GM12878 (cell line): ENCODE data around the gene CCP110. TPM values are rescaled to one million over a fixed set of nuclear protein-coding genes. Genes with fewer than 3 reads are reported as not detected.

Experiments
- ATAC-seq: fragments of 200-7000 bp; cut with Tn5 transposase; 3 replicates; pipeline ENCODE4 v1.9.1; 2020; ENCODE audit warnings: mild to moderate bottlenecking, moderate library complexity
- BruUV-seq: library from RNA; stranded (reverse); fragments of 400-500 nt; replicated peaks from 2 replicates; lab custom pipeline; 2021; lab: Mats Ljungman, UMichigan
- CTCF ChIA-PET: fragments of 300-600 bp; sonication (Branson Sonifier 250); formaldehyde crosslinking; extraction: SDS; loops from one replicate; lab custom pipeline; 2021; ENCODE audit warnings: inconsistent platforms; lab: Yijun Ruan, JAX
- POLR2A ChIA-PET: fragments of 350-600 bp; formaldehyde crosslinking; extraction: SDS; loops from one replicate; lab custom pipeline; 2021; ENCODE audit warnings: inconsistent platforms; lab: Charles Lee
- RAD21 ChIA-PET: fragments of 300-600 bp; sonication (Branson Sonifier 250); formaldehyde crosslinking; loops from one replicate; lab custom pipeline; 2023; ENCODE audit warnings: antibody characterized with exemption; ENCODE audit not compliant: unreplicated experiment; lab: Charles Lee
- SMC1A ChIA-PET: fragments of 300-600 bp; sonication (Branson Sonifier 250); formaldehyde crosslinking; loops from one replicate; lab custom pipeline; 2023; ENCODE audit not compliant: unreplicated experiment, uncharacterized antibody; lab: Charles Lee
- DNase-seq: peaks from one replicate; pipeline ENCODE4 v3.0.0-alpha.2; 2011; ENCODE audit warnings: low read depth, low spot score
- FAIRE-seq: peaks from 3 replicates; lab custom pipeline; 2011; peaks lifted over from hg19 to GRCh38; lab: Jason Lieb, UNC
- H2AFZ ChIP-seq: 2 replicates; pipeline ENCODE4 v1.6.0; 2011; ENCODE audit warnings: low read depth, low read length, control low read depth; ENCODE audit not compliant: control insufficient read depth
- H3K27ac ChIP-seq: 2 replicates; pipeline ENCODE4 v1.5.1; 2011; ENCODE audit warnings: control low read depth; ENCODE audit not compliant: control insufficient read depth, insufficient read depth
- H3K27me3 ChIP-seq, 2 experiments: replicated peaks in 1 of 2; 2 replicates each; pipeline versions ENCODE4 v1.6.0 to v1.6.1; 2011; ENCODE audit warnings: low read length in 1 of 2; ENCODE audit not compliant: control insufficient read depth in 2 of 2, insufficient read depth in 2 of 2
- H3K36me3 ChIP-seq, 2 experiments: 2 replicates each; pipeline ENCODE4 v1.5.1; 2011; ENCODE audit warnings: low read length in 1 of 2; ENCODE audit not compliant: control insufficient read depth in 2 of 2, insufficient read depth in 2 of 2
- H3K4me1 ChIP-seq: 2 replicates; pipeline ENCODE4 v1.6.1; 2011; ENCODE audit warnings: mild to moderate bottlenecking, low read length, moderate library complexity, mixed read lengths; ENCODE audit not compliant: control insufficient read depth, insufficient read depth
- H3K4me2 ChIP-seq: 2 replicates; pipeline ENCODE4 v1.6.0; 2011; ENCODE audit warnings: control low read depth; ENCODE audit not compliant: control insufficient read depth, insufficient read depth
- H3K4me3 ChIP-seq: fragments of 200-600 bp; sonication (generic); 2 replicates; pipeline ENCODE4 v1.5.1; 2016
- H3K79me2 ChIP-seq: 2 replicates; pipeline ENCODE4 v1.6.0; 2011; ENCODE audit warnings: low read length; ENCODE audit not compliant: control insufficient read depth, insufficient read depth
- H3K9ac ChIP-seq: 2 replicates; pipeline ENCODE4 v1.8.0; 2011; ENCODE audit warnings: low read length, control low read depth, mixed read lengths; ENCODE audit not compliant: control insufficient read depth, insufficient read depth
- H3K9me3 ChIP-seq: replicated peaks from 3 replicates; pipeline ENCODE4 v1.5.1; 2011; ENCODE audit warnings: mild to moderate bottlenecking, low read length; ENCODE audit not compliant: control insufficient read depth, insufficient read depth
- H4K20me1 ChIP-seq: 2 replicates; pipeline ENCODE4 v1.6.0; 2011; ENCODE audit not compliant: control insufficient read depth, insufficient read depth
- ETV6 ChIP-seq, 2 experiments: fragments of 450-650 bp in 1 of 2; IDR thresholded peaks in 1 of 2; conservative IDR thresholded peaks in 1 of 2; 2 replicates each; pipeline ENCODE4 v1.6.1; 2014; ENCODE audit warnings: antibody characterized with exemption in 1 of 2, borderline replicate concordance in 1 of 2, low read depth in 1 of 2, mild to moderate bottlenecking in 1 of 2, moderate library complexity in 1 of 2
- HCFC1 ChIP-seq: fragments of 150-350 bp; IDR thresholded peaks from 2 replicates; pipeline ENCODE4 v1.6.1; 2014; ENCODE audit warnings: low read length
- MTA3 ChIP-seq: IDR thresholded peaks from 2 replicates; pipeline ENCODE4 v1.6.1; 2012; ENCODE audit warnings: low read length, inconsistent platforms, borderline replicate concordance
- ZNF622 ChIP-seq: fragments of 450-650 bp; IDR thresholded peaks from 2 replicates; pipeline ENCODE4 v1.6.1; 2017; ENCODE audit warnings: mild to moderate bottlenecking, inconsistent platforms
- WGBS: methylation state at CpG from one replicate; pipeline ENCODE4 v1.1.6; 2016; ENCODE audit warnings: low lambda C conversion rate; ENCODE audit not compliant: insufficient replicate concordance, insufficient coverage; ENCODE audit errors: missing lambda C conversion rate; 5-methylcytosine and 5-hydroxymethylcytosine counted together
- in situ Hi-C: fragments of 300-500 bp; cut with MboI; formaldehyde crosslinking; loops from 9 replicates; pipeline ENCODE4 v1.14.3; 2018; ENCODE audit warnings: mixed read lengths
- intact Hi-C: fragments of 100-400 bp; cut with micrococcal nuclease; formaldehyde crosslinking; loops from one replicate; pipeline ENCODE4 v1.14.2; 2022; ENCODE audit not compliant: unreplicated experiment
- polyA plus RNA-seq, 11 experiments: library from polyadenylated mRNA; depleted of rRNA in 4 of 11; unstranded in 6 of 11; stranded (reverse) in 5 of 11; fragments of >200 nt; fragmentation: Nextera tagmentation in 4 of 11; fragmentation: Illumina TruSeq in 1 of 11; extraction: Ambion mirVana in 4 of 11; extraction: Trizol in 1 of 11; gene quantifications; 1 replicate in 1 of 11; 2 replicates in 10 of 11; pipeline versions ENCODE4 v1.2.1 to v1.2.3, GENCODE V29; 2011 to 2016; ENCODE audit warnings: inconsistent platforms in 2 of 11, missing spikeins in 2 of 11, low read depth in 1 of 11
- total RNA-seq, 4 experiments: library from RNA; depleted of rRNA in 3 of 4; stranded (reverse); fragments of >200 nt in 3 of 4; fragmentation: Illumina TruSeq in 1 of 4; extraction: Trizol in 1 of 4; gene quantifications; 2 replicates each; pipeline versions ENCODE4 v1.2.1 to v1.2.3, GENCODE V29; 2013 to 2021
- TF ChIP-seq, protein P1 (sequence below): fragments of 150-350 bp; IDR thresholded peaks from 2 replicates; pipeline ENCODE4 v1.6.1; 2016; ENCODE audit warnings: low read depth, low read length

CCP110 gene
- total and polyA plus RNA-seq, 10 of the 15 experiments (the other 5 are each of a cell fraction or from before 2014, with no cell fraction given) = 6.4 to 38.1 (median 26.7) TPM

DNA sequence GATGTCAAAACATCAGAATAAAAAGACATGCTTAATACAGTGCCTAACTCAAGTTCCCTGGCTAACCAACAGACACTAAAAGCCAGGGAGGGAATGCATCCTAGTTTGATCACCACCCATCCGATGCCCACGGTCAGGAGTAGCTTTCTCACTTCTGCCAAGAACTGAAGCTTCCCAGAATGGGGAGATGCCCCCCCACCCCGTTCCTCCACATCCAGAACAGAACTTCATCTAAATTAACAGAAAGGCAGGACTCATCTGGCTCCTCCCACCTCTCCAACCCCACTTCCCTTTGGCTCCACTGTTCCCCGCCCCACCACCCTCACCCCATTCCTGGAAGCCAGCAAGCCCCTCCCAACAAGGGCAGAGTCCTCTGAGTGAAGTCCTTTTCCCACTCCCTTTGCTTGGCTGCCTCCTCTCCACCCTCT, 35.5 kb upstream of the CCP110 start (continued):
- TF ChIP-seq, protein P1, sequence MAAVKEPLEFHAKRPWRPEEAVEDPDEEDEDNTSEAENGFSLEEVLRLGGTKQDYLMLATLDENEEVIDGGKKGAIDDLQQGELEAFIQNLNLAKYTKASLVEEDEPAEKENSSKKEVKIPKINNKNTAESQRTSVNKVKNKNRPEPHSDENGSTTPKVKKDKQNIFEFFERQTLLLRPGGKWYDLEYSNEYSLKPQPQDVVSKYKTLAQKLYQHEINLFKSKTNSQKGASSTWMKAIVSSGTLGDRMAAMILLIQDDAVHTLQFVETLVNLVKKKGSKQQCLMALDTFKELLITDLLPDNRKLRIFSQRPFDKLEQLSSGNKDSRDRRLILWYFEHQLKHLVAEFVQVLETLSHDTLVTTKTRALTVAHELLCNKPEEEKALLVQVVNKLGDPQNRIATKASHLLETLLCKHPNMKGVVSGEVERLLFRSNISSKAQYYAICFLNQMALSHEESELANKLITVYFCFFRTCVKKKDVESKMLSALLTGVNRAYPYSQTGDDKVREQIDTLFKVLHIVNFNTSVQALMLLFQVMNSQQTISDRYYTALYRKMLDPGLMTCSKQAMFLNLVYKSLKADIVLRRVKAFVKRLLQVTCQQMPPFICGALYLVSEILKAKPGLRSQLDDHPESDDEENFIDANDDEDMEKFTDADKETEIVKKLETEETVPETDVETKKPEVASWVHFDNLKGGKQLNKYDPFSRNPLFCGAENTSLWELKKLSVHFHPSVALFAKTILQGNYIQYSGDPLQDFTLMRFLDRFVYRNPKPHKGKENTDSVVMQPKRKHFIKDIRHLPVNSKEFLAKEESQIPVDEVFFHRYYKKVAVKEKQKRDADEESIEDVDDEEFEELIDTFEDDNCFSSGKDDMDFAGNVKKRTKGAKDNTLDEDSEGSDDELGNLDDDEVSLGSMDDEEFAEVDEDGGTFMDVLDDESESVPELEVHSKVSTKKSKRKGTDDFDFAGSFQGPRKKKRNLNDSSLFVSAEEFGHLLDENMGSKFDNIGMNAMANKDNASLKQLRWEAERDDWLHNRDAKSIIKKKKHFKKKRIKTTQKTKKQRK = no peak
- TF ChIP-seq, all 136 proteins: peak for 0

DNA sequence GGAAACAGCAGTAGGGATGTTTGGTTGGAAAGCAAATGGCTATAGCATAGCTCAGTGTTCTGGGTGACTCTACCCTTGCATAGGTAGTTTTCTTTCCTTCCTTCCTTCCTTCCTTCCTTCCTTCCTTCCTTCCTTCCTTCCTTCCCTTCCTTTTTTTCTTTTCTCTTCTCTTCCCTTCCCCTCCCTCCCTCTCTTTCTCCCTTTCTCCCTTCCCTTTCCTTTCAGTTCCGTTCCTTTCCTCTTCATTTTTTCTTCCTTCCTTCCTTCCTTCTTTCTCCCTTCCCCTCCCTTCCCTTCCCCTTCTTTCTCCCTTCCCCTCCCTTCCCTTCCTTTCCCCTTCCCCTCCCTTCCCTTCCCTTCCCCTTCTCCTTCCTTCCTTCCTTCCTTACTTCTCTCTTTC, 33.1 kb upstream of the CCP110 start:
- WGBS = 0% methylated on average over 1 of the region's 1 CpG
- FAIRE-seq (no peak), DNase-seq (no peak)
- Histone ChIP-seq H3K79me2 (no peaks in the 10 kb centered on the region), H2AFZ (no peak overlapping the region), H3K4me2 (no peak overlapping the region), H3K36me3 (no peaks in the 10 kb centered on the region), H4K20me1 (no peaks in the 10 kb centered on the region), H3K4me1 (peaks cover 4% of the 10 kb centered on the region; the same call in 1 of the 2 replicates), H3K9ac (no peak overlapping the region), H3K27ac (no peak overlapping the region), H3K4me3 (no peak overlapping the region)
- intact Hi-C loops = no loop called here
- ChIA-PET CTCF (interaction anchor here (1.0 kb wide), 1 partner anchor 12 kb away, joined by 3 read pairs; no protein-coding TSS in a partner anchor), RAD21 (no interaction called here), SMC1A (interaction anchor here (1.3 kb wide), 1 partner anchor 12 kb away, joined by 3 read pairs; no protein-coding TSS in a partner anchor)
- no TSS peak for BruUV-seq
- TF ChIP-seq HCFC1 (no peak), ZNF622 (no peak), MTA3 (no peak), ETV6 (conservative IDR thresholded peaks at IDR 0.05 in 1 of 2, IDR thresholded peaks at IDR 0.05 in 1 of 2; ENCODE audit: borderline replicate concordance in 1 of 2, low read depth in 1 of 2) (no peak)
- TF ChIP-seq, all 136 proteins: peak for 0
- Histone ChIP-seq H3K27me3 (no peaks in the 10 kb centered on the region), H3K9me3 (no peaks in the 10 kb centered on the region)
- ATAC-seq = no peak
- in situ Hi-C loops = no loop called here
- POLR2A ChIA-PET = no interaction called here
